ENCODE measurements around the gene MCF2L. TPM values are rescaled to one million over a fixed set of nuclear protein-coding genes. Genes with fewer than 3 reads are reported as not detected.

The MCF2L gene
- polyA plus RNA-seq, 2 of the 4 experiments (the other 2 are of a cell fraction), result 0.36 to 0.92 TPM

GRCh38 chr13:113052206-113052605 lies 83.2 kb downstream of the MCF2L start:
- Histone ChIP-seq H3K27ac (no peak overlapping the region), H3K4me2 (no peak overlapping the region), H3K9me3 (peaks cover 4% of the 10 kb centered on the region; the same call in 1 of the 3 replicates), H3K4me3 (no peak overlapping the region), H3K4me1 (no peaks in the 10 kb centered on the region)
- 60% methylated on average over 15 of the region's 16 CpGs for WGBS (ENCODE audit: missing lambda C conversion rate)
- TF ChIP-seq KDM5A (IDR thresholded peaks at IDR 0.05) (no peak), USF2 (IDR thresholded peaks at IDR 0.05) (no peak), SMC3 (IDR thresholded peaks at IDR 0.05) (no peak), EP300 (IDR thresholded peaks at IDR 0.05) (no peak), EHF (CRISPR knock-in tag; IDR thresholded peaks at IDR 0.05) (no peak), CEBPB (IDR thresholded peaks at IDR 0.05) (no peak), NFE2L2 (conservative IDR thresholded peaks at IDR 0.05; ENCODE audit: low read length) (no peak), POLR2AphosphoS2 (conservative IDR thresholded peaks at IDR 0.05; ENCODE audit: low read length) (no peak), RFX5 (IDR thresholded peaks at IDR 0.05) (no peak), HES2 (IDR thresholded peaks at IDR 0.05) (no peak), MAFK (IDR thresholded peaks at IDR 0.05; ENCODE audit: partially characterized antibody) (no peak), NR3C1 (IDR thresholded peaks at IDR 0.05) (no peak)
- TF ChIP-seq, protein P1, sequence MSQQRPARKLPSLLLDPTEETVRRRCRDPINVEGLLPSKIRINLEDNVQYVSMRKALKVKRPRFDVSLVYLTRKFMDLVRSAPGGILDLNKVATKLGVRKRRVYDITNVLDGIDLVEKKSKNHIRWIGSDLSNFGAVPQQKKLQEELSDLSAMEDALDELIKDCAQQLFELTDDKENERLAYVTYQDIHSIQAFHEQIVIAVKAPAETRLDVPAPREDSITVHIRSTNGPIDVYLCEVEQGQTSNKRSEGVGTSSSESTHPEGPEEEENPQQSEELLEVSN (IDR thresholded peaks at IDR 0.05; ENCODE audit: borderline replicate concordance, low read depth), result no peak
- POLR2A ChIA-PET, result no interaction called here
- ATAC-seq (no peak), FAIRE-seq (no peak), DNase-seq (ENCODE audit: low read depth in 1 of 2, low spot score in 1 of 2) (no peak)
- CTCF ChIA-PET, result no interaction called here

DNA sequence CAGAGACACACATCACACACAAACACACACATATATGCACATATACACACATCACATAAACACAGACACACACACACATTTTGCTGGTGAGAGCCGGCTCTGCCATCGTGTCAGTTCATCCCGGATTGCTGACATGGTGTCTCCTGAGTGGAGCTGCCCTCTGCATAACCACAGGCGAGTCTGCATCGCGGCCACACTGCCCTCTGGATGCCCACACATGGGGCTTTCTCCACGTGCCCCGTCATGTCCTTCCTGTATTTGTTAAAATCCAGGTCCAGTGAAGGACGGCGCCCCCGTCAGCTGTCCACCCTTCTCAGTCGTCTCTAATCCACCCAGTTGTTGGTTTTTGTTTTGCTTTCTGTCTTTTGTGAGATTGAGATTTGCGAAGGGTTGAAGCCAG lies 84.0 kb downstream of the MCF2L start:
- H3K4me2 ChIP-seq, result no peak overlapping the region
- H3K27ac ChIP-seq, result no peak overlapping the region
- peaks cover 5% of the 10 kb centered on the region; the same call in 1 of the 3 replicates for H3K9me3 ChIP-seq
- 77% methylated on average over 13 of the region's 13 CpGs for WGBS (ENCODE audit: missing lambda C conversion rate)
- no peaks in the 10 kb centered on the region for H3K4me1 ChIP-seq
- FAIRE-seq (no peak), ATAC-seq (no peak), DNase-seq (ENCODE audit: low read depth in 1 of 2, low spot score in 1 of 2) (no peak)
- no peak overlapping the region for H3K4me3 ChIP-seq
- ChIA-PET CTCF (no interaction called here), POLR2A (no interaction called here)
- TF ChIP-seq POLR2AphosphoS2 (conservative IDR thresholded peaks at IDR 0.05; ENCODE audit: low read length) (no peak), POLR2A (IDR thresholded peaks at IDR 0.05; ENCODE audit: low read length) (no peak), RCOR1 (IDR thresholded peaks at IDR 0.05; ENCODE audit: low read depth, low read length) (no peak), CBX2 (IDR thresholded peaks at IDR 0.05; ENCODE audit: borderline replicate concordance, low read depth) (no peak), RNF2 (IDR thresholded peaks at IDR 0.05; ENCODE audit: borderline replicate concordance, low read depth) (no peak), NFE2L2 (conservative IDR thresholded peaks at IDR 0.05; ENCODE audit: low read length) (no peak)
- TF ChIP-seq, protein P2, sequence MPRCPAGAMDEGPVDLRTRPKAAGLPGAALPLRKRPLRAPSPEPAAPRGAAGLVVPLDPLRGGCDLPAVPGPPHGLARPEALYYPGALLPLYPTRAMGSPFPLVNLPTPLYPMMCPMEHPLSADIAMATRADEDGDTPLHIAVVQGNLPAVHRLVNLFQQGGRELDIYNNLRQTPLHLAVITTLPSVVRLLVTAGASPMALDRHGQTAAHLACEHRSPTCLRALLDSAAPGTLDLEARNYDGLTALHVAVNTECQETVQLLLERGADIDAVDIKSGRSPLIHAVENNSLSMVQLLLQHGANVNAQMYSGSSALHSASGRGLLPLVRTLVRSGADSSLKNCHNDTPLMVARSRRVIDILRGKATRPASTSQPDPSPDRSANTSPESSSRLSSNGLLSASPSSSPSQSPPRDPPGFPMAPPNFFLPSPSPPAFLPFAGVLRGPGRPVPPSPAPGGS (IDR thresholded peaks at IDR 0.05), result no peak
- TF ChIP-seq, protein P3, sequence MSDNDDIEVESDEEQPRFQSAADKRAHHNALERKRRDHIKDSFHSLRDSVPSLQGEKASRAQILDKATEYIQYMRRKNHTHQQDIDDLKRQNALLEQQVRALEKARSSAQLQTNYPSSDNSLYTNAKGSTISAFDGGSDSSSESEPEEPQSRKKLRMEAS (IDR thresholded peaks at IDR 0.05), result no peak

GRCh38 chr13:113053376-113053775 lies 84.4 kb downstream of the MCF2L start:
- FAIRE-seq, result no peak
- ChIA-PET POLR2A (no interaction called here), CTCF (no interaction called here)
- no peak for DNase-seq (ENCODE audit: low read depth in 1 of 2, low spot score in 1 of 2)
- Histone ChIP-seq H3K4me3 (no peak overlapping the region), H3K27ac (no peak overlapping the region), H3K4me2 (no peak overlapping the region), H3K4me1 (no peaks in the 10 kb centered on the region), H3K9me3 (peaks cover 5% of the 10 kb centered on the region; the same call in 1 of the 3 replicates)
- WGBS (ENCODE audit: missing lambda C conversion rate), result 53% methylated on average over 10 of the region's 14 CpGs
- ATAC-seq, result no peak
- TF ChIP-seq EHMT2 (IDR thresholded peaks at IDR 0.05; ENCODE audit: low read depth) (no peak), FOSL2 (IDR thresholded peaks at IDR 0.05) (no peak), FOSL2 (CRISPR knock-in tag; IDR thresholded peaks at IDR 0.05) (no peak)

Measured in A549 (cell line).